H1 (cell line): ENCODE data around the gene RPTOR. TPM values are rescaled to one million over a fixed set of nuclear protein-coding genes. Genes with fewer than 3 reads are reported as not detected.

Source experiments
- CTCF ChIA-PET: fragments of 300-600 bp; sonication (Branson Sonifier 250); formaldehyde crosslinking; loops from one replicate; lab custom pipeline; 2021; ENCODE audit not compliant: partially characterized antibody; lab: Charles Lee
- POLR2A ChIA-PET: fragments of 300-600 bp; sonication (Branson Sonifier 250); formaldehyde crosslinking; loops from one replicate; lab custom pipeline; 2021; ENCODE audit warnings: inconsistent platforms; ENCODE audit not compliant: partially characterized antibody; lab: Charles Lee
- DNase-seq, 2 experiments: peaks; one replicate each; pipeline versions ENCODE4 v3.0.0 to v3.0.0-alpha.2; 2010 to 2022; ENCODE audit warnings: low spot score in 2 of 2, low read depth in 1 of 2, mixed read lengths in 1 of 2
- FAIRE-seq: peaks from 2 replicates; lab custom pipeline; 2011; peaks lifted over from hg19 to GRCh38; lab: Jason Lieb, UNC
- H2AFZ ChIP-seq: 2 replicates; pipeline ENCODE4 v1.8.1; 2012; ENCODE audit warnings: low read length, inconsistent platforms
- H2AK5ac ChIP-seq: 2 replicates; pipeline ENCODE4 v1.6.1; 2013; ENCODE audit warnings: low read depth, low read length
- H2BK120ac ChIP-seq: replicated peaks from 2 replicates; pipeline ENCODE3; 2013; ENCODE audit warnings: low read depth, low read length, inconsistent platforms
- H2BK12ac ChIP-seq: 2 replicates; pipeline ENCODE4 v1.6.1; 2013; ENCODE audit warnings: low read depth, low read length
- H2BK15ac ChIP-seq: 2 replicates; pipeline ENCODE4 v1.6.1; 2013; ENCODE audit warnings: low read length
- H2BK20ac ChIP-seq: 2 replicates; pipeline ENCODE4 v1.6.1; 2013; ENCODE audit warnings: low read length
- H2BK5ac ChIP-seq: 2 replicates; pipeline ENCODE4 v1.6.1; 2013; ENCODE audit warnings: low read depth, low read length
- H3K14ac ChIP-seq: 2 replicates; pipeline ENCODE4 v1.6.1; 2013; ENCODE audit warnings: inconsistent platforms; ENCODE audit not compliant: insufficient read length
- H3K18ac ChIP-seq: 2 replicates; pipeline ENCODE4 v1.6.1; 2013; ENCODE audit warnings: low read length; ENCODE audit errors: extremely low read depth
- H3K23ac ChIP-seq: 2 replicates; pipeline ENCODE4 v1.6.1; 2013; ENCODE audit warnings: inconsistent platforms; ENCODE audit not compliant: insufficient read length
- H3K23me2 ChIP-seq: 2 replicates; pipeline ENCODE4 v1.6.1; 2013; ENCODE audit warnings: low read depth, low read length
- H3K27ac ChIP-seq: 2 replicates; pipeline ENCODE4 v1.6.1; 2011; ENCODE audit warnings: low read depth, low read length, inconsistent platforms
- H3K27me3 ChIP-seq, 4 experiments: replicated peaks in 1 of 4; 1 replicate in 1 of 4; 2 replicates in 3 of 4; pipeline versions ENCODE4 v1.6.1 to v1.8.1; 2011 to 2013; ENCODE audit warnings: low read length in 3 of 4, mild to moderate bottlenecking in 3 of 4, inconsistent platforms in 2 of 4, mixed read lengths in 2 of 4, moderate library complexity in 1 of 4; ENCODE audit not compliant: control insufficient read depth in 3 of 4, insufficient read depth in 3 of 4; ENCODE audit errors: extremely low read depth in 1 of 4
- H3K36me3 ChIP-seq, 4 experiments: 2 replicates each; pipeline versions ENCODE4 v1.6.1 to v1.8.1; 2011 to 2013; ENCODE audit warnings: mild to moderate bottlenecking in 4 of 4, low read length in 3 of 4, moderate library complexity in 2 of 4, control low read depth in 1 of 4, inconsistent platforms in 1 of 4; ENCODE audit not compliant: insufficient read depth in 4 of 4, control insufficient read depth in 2 of 4
- H3K4ac ChIP-seq: replicated peaks from 2 replicates; pipeline ENCODE3; 2013; ENCODE audit warnings: low read length, low read depth, mixed read lengths, inconsistent platforms; ENCODE audit not compliant: insufficient read length
- H3K4me1 ChIP-seq, 4 experiments: replicated peaks in 1 of 4; 1 replicate in 1 of 4; 2 replicates in 3 of 4; pipeline versions ENCODE4 v1.6.1 to v1.8.1; 2011 to 2013; ENCODE audit warnings: low read length in 3 of 4, inconsistent platforms in 2 of 4, mixed read lengths in 1 of 4; ENCODE audit not compliant: insufficient read depth in 4 of 4, control insufficient read depth in 3 of 4
- H3K4me2 ChIP-seq, 2 experiments: 2 replicates each; pipeline versions ENCODE4 v1.6.1 to v1.8.1; 2011 to 2013; ENCODE audit warnings: low read depth in 2 of 2, low read length in 2 of 2, control low read depth in 1 of 2, inconsistent platforms in 1 of 2, mild to moderate bottlenecking in 1 of 2; ENCODE audit not compliant: insufficient read depth in 1 of 2
- H3K4me3 ChIP-seq, 4 experiments: fragments of 200-600, 300-600 bp in 1 of 4; sonication (generic), shearing (Covaris generic), sonication (Bioruptor Twin) in 1 of 4; 2 replicates each; pipeline versions ENCODE4 v1.5.1 to v1.8.1; 2011 to 2016; ENCODE audit warnings: low read length in 4 of 4, low read depth in 3 of 4, control low read depth in 2 of 4, inconsistent platforms in 2 of 4, mild to moderate bottlenecking in 2 of 4, mixed read lengths in 1 of 4, moderate library complexity in 1 of 4; ENCODE audit not compliant: insufficient read depth in 2 of 4; ENCODE audit errors: extremely low read depth in 1 of 4
- H3K56ac ChIP-seq: replicated peaks from 2 replicates; pipeline ENCODE3; 2013; ENCODE audit warnings: low read depth, mild to moderate bottlenecking, mixed read lengths, low read length, inconsistent platforms; ENCODE audit not compliant: insufficient read length
- H3K79me1 ChIP-seq: 2 replicates; pipeline ENCODE4 v1.6.1; 2013; ENCODE audit warnings: low read depth, low read length, control low read depth
- H3K79me2 ChIP-seq, 2 experiments: 2 replicates each; pipeline versions ENCODE4 v1.6.1 to v1.8.1; 2012 to 2013; ENCODE audit warnings: low read length in 2 of 2, mild to moderate bottlenecking in 2 of 2, inconsistent platforms in 1 of 2; ENCODE audit not compliant: insufficient read depth in 2 of 2, control insufficient read depth in 1 of 2
- H3K9ac ChIP-seq, 4 experiments: replicated peaks in 1 of 4; 1 replicate in 1 of 4; 2 replicates in 3 of 4; pipeline versions ENCODE4 v1.6.1 to v1.8.1; 2011 to 2013; ENCODE audit warnings: low read depth in 3 of 4, low read length in 3 of 4, control low read depth in 2 of 4, mild to moderate bottlenecking in 2 of 4, moderate library complexity in 2 of 4, inconsistent platforms in 1 of 4; ENCODE audit errors: extremely low read depth in 1 of 4
- H3K9me3 ChIP-seq, 2 experiments: 2 replicates each; pipeline versions ENCODE4 v1.6.1 to v1.8.1; 2012 to 2013; ENCODE audit warnings: mild to moderate bottlenecking in 2 of 2, moderate library complexity in 2 of 2, control low read depth in 1 of 2, inconsistent platforms in 1 of 2, low read depth in 1 of 2, low read length in 1 of 2, mixed read lengths in 1 of 2; ENCODE audit not compliant: insufficient read depth in 2 of 2
- H4K20me1 ChIP-seq, 2 experiments: replicated peaks in 1 of 2; 2 replicates each; pipeline versions ENCODE3 to v1.8.1; 2011 to 2013; ENCODE audit warnings: inconsistent platforms in 2 of 2, low read length in 2 of 2, mild to moderate bottlenecking in 1 of 2; ENCODE audit not compliant: insufficient read depth in 2 of 2, control insufficient read depth in 1 of 2
- H4K5ac ChIP-seq: 2 replicates; pipeline ENCODE4 v1.6.1; 2013; ENCODE audit warnings: low read length, low read depth, mixed read lengths, inconsistent platforms; ENCODE audit not compliant: insufficient read length
- H4K8ac ChIP-seq: 2 replicates; pipeline ENCODE4 v1.8.0; 2013; ENCODE audit warnings: mild to moderate bottlenecking, moderate library complexity, low read length, inconsistent platforms; ENCODE audit not compliant: insufficient read depth; ENCODE audit errors: extremely low read depth
- H4K91ac ChIP-seq: replicated peaks from 2 replicates; pipeline ENCODE3; 2013; ENCODE audit warnings: low read length, mixed read lengths, inconsistent platforms; ENCODE audit not compliant: insufficient read length
- WGBS, 2 experiments: shearing (Covaris generic) in 1 of 2; methylation state at CpG; one replicate each; pipeline versions ENCODE4 v1.1.6 to v1.1.7; 2013 to 2015; ENCODE audit warnings: low lambda C conversion rate in 2 of 2, mixed read lengths in 2 of 2, inconsistent platforms in 1 of 2, low coverage in 1 of 2, missing lambda C conversion rate in 1 of 2; ENCODE audit not compliant: insufficient replicate concordance in 2 of 2, insufficient coverage in 1 of 2, insufficient read length in 1 of 2; ENCODE audit errors: extremely low coverage in 1 of 2, missing lambda C conversion rate in 1 of 2; 5-methylcytosine and 5-hydroxymethylcytosine counted together
- polyA plus RNA-seq, 7 experiments: library from polyadenylated mRNA; depleted of rRNA in 3 of 7; stranded (reverse) in 5 of 7; unstranded in 2 of 7; fragments of >200 nt in 5 of 7; fragments of 200-250 nt in 2 of 7; gene quantifications; 1 replicate in 5 of 7; 2 replicates in 1 of 7; 4 replicates in 1 of 7; pipeline versions ENCODE4 v1.2.1 to v1.2.3, GENCODE V29; 2011 to 2013; ENCODE audit warnings: missing spikeins in 2 of 7, mixed read lengths in 2 of 7
- total RNA-seq: library from RNA; stranded (reverse); fragmentation: NEBNext Ultra II Directional; extraction: Animal tissue kit (Norgen Biotek cat#: 25700); gene quantifications from 2 replicates; pipeline ENCODE4 v1.2.1, GENCODE V29; 2021

The RPTOR gene
- total and polyA plus RNA-seq, 2 of the 8 experiments (the other 6 are each of a cell fraction or from before 2014, with no cell fraction given): 6.9 to 28.7 TPM

GRCh38 chr17:80629298-80630028 is 84.8 kb downstream of the RPTOR start:
- DNase-seq (no peak), FAIRE-seq (no peak)
- no peak overlapping the region for H4K8ac ChIP-seq
- H2AFZ ChIP-seq: no peak overlapping the region
- POLR2A ChIA-PET: no interaction called here
- H4K91ac ChIP-seq: no peak overlapping the region
- no peak overlapping the region for H3K18ac ChIP-seq
- H4K5ac ChIP-seq: no peak overlapping the region
- H3K36me3 ChIP-seq: no peaks in the 10 kb centered on the region
- H2BK20ac ChIP-seq: no peak overlapping the region
- H3K4ac ChIP-seq: no peak overlapping the region
- WGBS, 2 experiments: 94% methylated on average over 13 of the region's 13 CpGs; no CpG with 5 or more reads in 1 of the 2 experiments
- H2AK5ac ChIP-seq: no peak overlapping the region
- H2BK12ac ChIP-seq: no peak overlapping the region
- peaks cover under 1% of the 10 kb centered on the region; the same call in 1 of the 2 replicates for H3K23me2 ChIP-seq
- no peaks in the 10 kb centered on the region for H3K9me3 ChIP-seq
- peaks cover 0 to 10% (median 1%) of the 10 kb centered on the region in 4 experiments; a peak in 3 of 7 replicates for H3K4me1 ChIP-seq
- no peak overlapping the region for H3K4me3 ChIP-seq
- H3K9ac ChIP-seq: no peak overlapping the region
- peaks cover 4 to 14% of the 10 kb centered on the region in 2 experiments for H4K20me1 ChIP-seq
- no peak overlapping the region for H3K4me2 ChIP-seq
- no peak overlapping the region for H3K14ac ChIP-seq
- H3K79me2 ChIP-seq: peaks cover 0 to 9% of the 10 kb centered on the region in 2 experiments; a peak in 2 of 4 replicates
- no peak overlapping the region for H2BK120ac ChIP-seq
- no peak overlapping the region for H3K56ac ChIP-seq
- H2BK5ac ChIP-seq: no peak overlapping the region
- CTCF ChIA-PET: interaction anchor here (0.5 to 1.8 kb wide), 13 partner anchors 8 to 429 kb away, joined by 3 to 15 read pairs (median 4); no protein-coding TSS in a partner anchor
- H3K79me1 ChIP-seq: peaks cover 16% of the 10 kb centered on the region
- no peak overlapping the region for H3K27ac ChIP-seq
- no peak overlapping the region for H2BK15ac ChIP-seq
- no peak overlapping the region for H3K23ac ChIP-seq
- no peaks in the 10 kb centered on the region for H3K27me3 ChIP-seq
